PC-9 (cell line): Measurements from ENCODE around the gene TCP11L2. TPM values are rescaled to one million over a fixed set of nuclear protein-coding genes. Genes with fewer than 3 reads are reported as not detected.

Experiments used
- BruUV-seq: library from RNA; stranded (reverse); fragments of 400-500 nt; replicated peaks from 2 replicates; lab custom pipeline; 2021; lab: Mats Ljungman, UMichigan
- CTCF ChIA-PET: fragments of 300-600 bp; sonication (Branson Sonifier 250); formaldehyde crosslinking; loops from one replicate; lab custom pipeline; 2022; ENCODE audit warnings: antibody characterized with exemption; lab: Charles Lee
- POLR2A ChIA-PET: fragments of 300-600 bp; sonication (Branson Sonifier 250); formaldehyde crosslinking; loops from one replicate; lab custom pipeline; 2022; ENCODE audit warnings: antibody characterized with exemption; ENCODE audit not compliant: unreplicated experiment; lab: Charles Lee
- DNase-seq, 2 experiments: peaks; one replicate each; pipeline versions ENCODE4 v3.0.0 to v3.0.0-alpha.2; 2015 to 2022; ENCODE audit warnings: mixed read lengths in 1 of 2
- H2AFZ ChIP-seq: fragments of 200-600 bp; sonication (generic); 2 replicates; pipeline ENCODE4 v1.8.1; 2017; ENCODE audit warnings: antibody characterized with exemption
- H3F3A ChIP-seq: fragments of 200-600 bp; sonication (generic); 2 replicates; pipeline ENCODE4 v1.8.1; 2017; ENCODE audit warnings: antibody characterized with exemption, mild to moderate bottlenecking, low read depth; ENCODE audit not compliant: insufficient read depth
- H3K27ac ChIP-seq: fragments of 200-600 bp; sonication (generic); 2 replicates; pipeline ENCODE4 v1.6.1; 2016; ENCODE audit warnings: mixed run types
- H3K27me3 ChIP-seq: fragments of 200-600 bp; sonication (generic); 2 replicates; pipeline ENCODE4 v1.6.1; 2016; ENCODE audit warnings: low read depth, mixed run types; ENCODE audit not compliant: insufficient read depth
- H3K36me3 ChIP-seq: fragments of 200-600 bp; sonication (generic); 2 replicates; pipeline ENCODE4 v1.6.1; 2016; ENCODE audit warnings: low read depth, mixed run types
- H3K4me1 ChIP-seq: fragments of 200-600 bp; sonication (generic); replicated peaks from 2 replicates; pipeline ENCODE4 v1.6.1; 2016; ENCODE audit warnings: mixed run types; ENCODE audit not compliant: insufficient read depth
- H3K4me2 ChIP-seq: fragments of 200-600 bp; sonication (generic); 2 replicates; pipeline ENCODE4 v1.6.1; 2017; ENCODE audit warnings: mixed run types
- H3K4me3 ChIP-seq: fragments of 200-600 bp; sonication (generic); 2 replicates; pipeline ENCODE4 v1.6.1; 2016; ENCODE audit warnings: mixed run types
- H3K79me2 ChIP-seq: fragments of 200-600 bp; sonication (generic); 2 replicates; pipeline ENCODE4 v1.6.1; 2017; ENCODE audit warnings: low read depth, mixed run types
- H3K9me2 ChIP-seq: fragments of 200-600 bp; sonication (generic); 2 replicates; pipeline ENCODE4 v1.8.1; 2017; ENCODE audit warnings: mild to moderate bottlenecking; ENCODE audit not compliant: insufficient read depth
- H3K9me3 ChIP-seq: fragments of 200-600 bp; sonication (generic); 2 replicates; pipeline ENCODE4 v1.8.1; 2016; ENCODE audit warnings: low read depth; ENCODE audit not compliant: insufficient read depth
- H4K20me1 ChIP-seq: fragments of 200-600 bp; sonication (generic); 2 replicates; pipeline ENCODE4 v1.8.1; 2017; ENCODE audit not compliant: insufficient read depth
- EZH2 ChIP-seq: fragments of 200-600 bp; sonication (generic); IDR thresholded peaks from 2 replicates; pipeline ENCODE4 v1.8.0; 2017; ENCODE audit warnings: antibody characterized with exemption, low read depth
- intact Hi-C: fragments of 100-400 bp; cut with micrococcal nuclease; formaldehyde crosslinking; loops from one replicate; pipeline ENCODE4 v1.10.0; 2022; ENCODE audit not compliant: unreplicated experiment
- total RNA-seq: library from RNA; stranded (reverse); gene quantifications from 2 replicates; pipeline ENCODE4 v1.2.3, GENCODE V29; 2021
- TF ChIP-seq, protein P1 (sequence below): fragments of 200-600 bp; sonication (generic); conservative IDR thresholded peaks from 2 replicates; pipeline ENCODE4 v1.6.1; 2017; ENCODE audit warnings: mixed run types, antibody characterized with exemption, mild to moderate bottlenecking, moderate library complexity

Gene TCP11L2
- total RNA-seq, 1 experiment from 2014 or later = 34.6 TPM

DNA sequence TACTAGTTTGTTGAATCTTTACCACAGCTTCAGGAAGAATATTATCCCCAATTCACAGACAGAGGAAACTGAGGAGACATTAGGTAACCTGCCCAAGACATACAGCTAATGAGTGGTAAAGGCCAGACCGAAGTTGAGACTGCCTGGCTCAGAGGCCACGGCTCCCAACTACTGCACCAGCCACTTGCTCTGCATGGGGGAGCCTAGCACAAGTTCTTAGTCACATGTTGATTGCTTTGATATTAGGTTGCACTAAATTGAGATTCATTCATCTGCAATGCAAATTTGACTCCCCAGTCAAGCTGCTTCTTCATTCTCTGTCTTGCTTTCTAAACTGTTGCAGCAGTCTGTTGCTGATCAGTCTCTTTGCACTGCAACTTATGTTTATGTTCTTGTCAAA, 29.1 kb downstream of the TCP11L2 start:
- POLR2A ChIA-PET = no interaction called here
- Histone ChIP-seq H3K9me2 (no peaks in the 10 kb centered on the region), H4K20me1 (no peaks in the 10 kb centered on the region), H3K36me3 (no peaks in the 10 kb centered on the region), H3K27ac (no peak overlapping the region), H3K9me3 (no peaks in the 10 kb centered on the region), H3K4me2 (no peak overlapping the region), H3K79me2 (no peaks in the 10 kb centered on the region), H2AFZ (no peak overlapping the region), H3K4me1 (no peaks in the 10 kb centered on the region), H3K4me3 (no peak overlapping the region), H3K27me3 (no peaks in the 10 kb centered on the region), H3F3A (no peaks in the 10 kb centered on the region)
- no peak for TF ChIP-seq EZH2
- TF ChIP-seq, protein P1, sequence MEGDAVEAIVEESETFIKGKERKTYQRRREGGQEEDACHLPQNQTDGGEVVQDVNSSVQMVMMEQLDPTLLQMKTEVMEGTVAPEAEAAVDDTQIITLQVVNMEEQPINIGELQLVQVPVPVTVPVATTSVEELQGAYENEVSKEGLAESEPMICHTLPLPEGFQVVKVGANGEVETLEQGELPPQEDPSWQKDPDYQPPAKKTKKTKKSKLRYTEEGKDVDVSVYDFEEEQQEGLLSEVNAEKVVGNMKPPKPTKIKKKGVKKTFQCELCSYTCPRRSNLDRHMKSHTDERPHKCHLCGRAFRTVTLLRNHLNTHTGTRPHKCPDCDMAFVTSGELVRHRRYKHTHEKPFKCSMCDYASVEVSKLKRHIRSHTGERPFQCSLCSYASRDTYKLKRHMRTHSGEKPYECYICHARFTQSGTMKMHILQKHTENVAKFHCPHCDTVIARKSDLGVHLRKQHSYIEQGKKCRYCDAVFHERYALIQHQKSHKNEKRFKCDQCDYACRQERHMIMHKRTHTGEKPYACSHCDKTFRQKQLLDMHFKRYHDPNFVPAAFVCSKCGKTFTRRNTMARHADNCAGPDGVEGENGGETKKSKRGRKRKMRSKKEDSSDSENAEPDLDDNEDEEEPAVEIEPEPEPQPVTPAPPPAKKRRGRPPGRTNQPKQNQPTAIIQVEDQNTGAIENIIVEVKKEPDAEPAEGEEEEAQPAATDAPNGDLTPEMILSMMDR = no peak
- intact Hi-C loops = no loop called here
- BruUV-seq = no TSS peak
- CTCF ChIA-PET = no interaction called here
- no peak for DNase-seq

DNA sequence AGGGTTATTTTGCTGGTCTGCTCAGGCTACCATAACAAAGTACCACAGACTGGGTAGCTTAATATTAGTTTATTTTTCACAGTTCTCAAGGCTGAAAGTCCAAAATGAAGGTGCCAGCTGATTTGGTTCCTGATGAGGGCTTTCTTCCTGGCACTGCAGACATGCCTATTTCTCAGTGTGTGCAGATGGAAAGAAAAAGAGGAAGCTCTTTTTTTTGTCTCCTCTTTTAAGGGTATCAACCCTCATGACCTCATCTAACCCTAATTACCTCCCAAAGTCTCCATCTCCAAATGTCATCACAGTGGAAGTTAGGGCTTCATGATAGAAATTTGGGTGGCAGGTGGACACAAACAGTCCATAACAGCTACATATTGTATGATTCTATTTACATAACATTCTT, 30.0 kb downstream of the TCP11L2 start:
- BruUV-seq = no TSS peak
- POLR2A ChIA-PET = no interaction called here

DNA sequence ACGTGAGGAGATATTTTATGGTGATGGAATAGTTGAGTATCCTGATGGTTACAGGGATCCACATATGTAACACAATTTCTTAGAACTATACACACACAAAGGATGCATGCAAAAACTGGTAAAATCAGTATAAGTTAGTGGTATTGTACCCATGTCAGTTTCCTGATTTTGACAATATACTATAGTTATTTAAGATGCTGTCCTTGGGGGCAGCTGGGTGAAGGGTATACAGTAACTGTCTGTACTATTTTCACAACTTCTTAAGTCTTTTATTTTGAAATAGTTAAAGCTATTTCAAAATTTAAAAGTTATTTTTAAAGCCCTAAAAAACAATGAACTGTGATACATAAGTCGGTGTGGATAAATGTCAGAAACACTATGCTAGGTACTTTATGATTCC, 30.5 kb downstream of the TCP11L2 start:
- H3K4me1 ChIP-seq = no peaks in the 10 kb centered on the region
- ChIA-PET POLR2A (no interaction called here), CTCF (no interaction called here)
- BruUV-seq = no TSS peak
- intact Hi-C loops = no loop called here
- no peak for DNase-seq
- H2AFZ ChIP-seq = no peak overlapping the region
- H3K9me2 ChIP-seq = no peaks in the 10 kb centered on the region
- no peak overlapping the region for H3K27ac ChIP-seq
- H3K79me2 ChIP-seq = no peaks in the 10 kb centered on the region
- H3F3A ChIP-seq = no peaks in the 10 kb centered on the region
- no peak for TF ChIP-seq EZH2
- TF ChIP-seq, protein P1 = no peak
- no peaks in the 10 kb centered on the region for H3K9me3 ChIP-seq
- no peaks in the 10 kb centered on the region for H4K20me1 ChIP-seq
- H3K4me3 ChIP-seq = no peak overlapping the region
- no peaks in the 10 kb centered on the region; the same call in 1 of the 2 replicates for H3K36me3 ChIP-seq
- H3K27me3 ChIP-seq = no peaks in the 10 kb centered on the region
- no peak overlapping the region for H3K4me2 ChIP-seq

More for the DNA sequence above, 30.0 kb downstream of the TCP11L2 start:
- DNase-seq = no peak
- Histone ChIP-seq H3K9me2 (no peaks in the 10 kb centered on the region), H3K27me3 (no peaks in the 10 kb centered on the region), H3K4me1 (no peaks in the 10 kb centered on the region), H3K4me3 (no peak overlapping the region), H2AFZ (no peak overlapping the region), H3K27ac (no peak overlapping the region), H3K4me2 (no peak overlapping the region), H3K36me3 (no peaks in the 10 kb centered on the region; the same call in 1 of the 2 replicates), H3K79me2 (no peaks in the 10 kb centered on the region), H3K9me3 (no peaks in the 10 kb centered on the region), H4K20me1 (no peaks in the 10 kb centered on the region), H3F3A (no peaks in the 10 kb centered on the region)
- intact Hi-C loops = no loop called here
- no peak for TF ChIP-seq EZH2
- TF ChIP-seq, protein P1 = no peak
- CTCF ChIA-PET = no interaction called here
